Pons (tissue), 1 donor: Measurements from ENCODE around the gene SF3B3.
"Not testable (repeated sequence)": the region's sequence is repeated elsewhere in the genome, so short reads cannot be mapped to it uniquely, and the experiment has no call there.

Source experiments
- DNase-seq: peaks from one replicate; pipeline ENCODE4 v3.0.0-alpha.2; 2016; ENCODE audit warnings: low spot score

Gene SF3B3

DNA sequence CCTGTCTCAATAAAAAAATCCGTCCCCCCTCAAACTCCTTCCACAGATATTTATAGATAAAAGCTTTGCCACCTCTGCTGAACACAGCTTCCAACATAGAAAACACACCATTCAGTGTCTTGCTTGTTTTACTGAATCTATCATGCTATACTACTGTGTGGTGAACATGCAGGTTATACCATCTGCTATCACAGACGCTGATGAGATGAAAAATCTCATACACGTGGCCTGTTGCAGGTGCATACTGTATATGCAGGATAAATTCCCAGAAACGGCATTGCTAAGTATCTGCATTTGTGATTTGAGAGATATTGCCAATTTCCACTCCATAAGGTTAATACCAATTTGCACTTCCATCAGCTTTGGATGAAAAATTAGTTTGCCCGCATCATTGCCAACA is 92.3 kb downstream of the SF3B3 start:
- no peak for DNase-seq

DNA sequence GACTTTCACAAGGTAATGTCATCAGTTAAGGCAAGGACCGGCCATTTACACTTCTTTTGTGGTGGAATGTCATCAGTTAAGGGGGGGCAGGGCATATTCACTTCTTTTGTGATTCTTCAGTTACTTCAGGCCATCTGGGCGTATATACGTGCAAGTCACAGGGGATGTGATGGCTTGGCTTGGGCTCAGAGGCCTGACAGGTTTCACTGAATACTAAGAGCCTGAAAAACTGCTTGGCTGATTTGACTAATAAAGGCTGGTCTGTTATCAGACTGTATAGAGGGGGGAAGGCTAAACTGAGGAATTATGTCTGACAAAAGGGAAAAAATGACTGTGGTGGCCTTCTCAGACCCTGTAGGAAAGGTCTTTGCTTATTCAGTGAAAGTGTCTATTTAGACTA is 98.2 kb downstream of the SF3B3 start:
- DNase-seq, result not testable (repeated sequence)
